ENCODE measurements around the gene SURF6. TPM values are rescaled to one million over a fixed set of nuclear protein-coding genes. Genes with fewer than 3 reads are reported as not detected.
"Not testable (repeated sequence)": the region's sequence is repeated elsewhere in the genome, so short reads cannot be mapped to it uniquely, and the experiment has no call there.

SURF6 gene
- total and polyA plus RNA-seq, 4 donors, result 11.7 to 36.2 (median 25.5) TPM

- no peak for DNase-seq (ENCODE audit: low read depth in 4 of 6, low spot score in 6 of 6)
- no peak overlapping the region for H3K27ac ChIP-seq (ENCODE audit: low read depth, low read length)
- no peak overlapping the region for H3K4me3 ChIP-seq (ENCODE audit: low read depth, low read length)
- H3K9me3 ChIP-seq (ENCODE audit: control insufficient read depth, insufficient read depth, low read length), result no peaks in the 10 kb centered on the region
- 73% methylated on average over 11 of the region's 11 CpGs for WGBS (ENCODE audit: insufficient coverage)
- peaks cover 82% of the 10 kb centered on the region for H3K36me3 ChIP-seq (ENCODE audit: control insufficient read depth, insufficient read depth, low read length)
- peaks cover 15% of the 10 kb centered on the region for H3K4me1 ChIP-seq (ENCODE audit: control insufficient read depth, insufficient read depth, low read length)
- H3K27me3 ChIP-seq (ENCODE audit: control insufficient read depth, insufficient read depth, low read length), result no peaks in the 10 kb centered on the region
Measured at GRCh38 chr9:133342570-133342969, 6.6 kb upstream of the SURF6 start.

DNA sequence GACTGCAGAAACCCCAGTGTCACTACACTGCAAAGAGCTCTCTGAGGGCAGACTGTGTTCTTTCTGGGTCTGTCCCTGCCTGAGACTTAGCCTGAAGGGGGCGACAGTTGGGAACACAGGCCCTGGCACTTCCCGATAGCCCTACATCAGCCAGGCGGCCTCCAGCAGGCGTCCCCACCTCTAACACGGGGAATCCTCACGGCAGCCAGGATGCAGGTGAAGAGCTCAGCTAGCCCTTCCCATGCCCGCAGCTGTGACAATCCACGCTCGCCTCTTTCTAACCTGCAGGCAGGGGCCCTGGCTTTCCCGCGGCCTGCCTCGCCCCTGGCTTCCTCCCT, 6.0 kb upstream of the SURF6 start:
- no peaks in the 10 kb centered on the region for H3K27me3 ChIP-seq (ENCODE audit: control insufficient read depth, insufficient read depth, low read length)
- DNase-seq (ENCODE audit: low read depth in 4 of 6, low spot score in 6 of 6), result no peak
- no peak overlapping the region for H3K4me3 ChIP-seq (ENCODE audit: low read depth, low read length)
- WGBS (ENCODE audit: insufficient coverage), result 64% methylated on average over 12 of the region's 12 CpGs
- H3K27ac ChIP-seq (ENCODE audit: low read depth, low read length), result no peak overlapping the region
- H3K36me3 ChIP-seq (ENCODE audit: control insufficient read depth, insufficient read depth, low read length), result peaks cover 82% of the 10 kb centered on the region
- H3K9me3 ChIP-seq (ENCODE audit: control insufficient read depth, insufficient read depth, low read length), result no peaks in the 10 kb centered on the region
- H3K4me1 ChIP-seq (ENCODE audit: control insufficient read depth, insufficient read depth, low read length), result peaks cover 14% of the 10 kb centered on the region

DNA sequence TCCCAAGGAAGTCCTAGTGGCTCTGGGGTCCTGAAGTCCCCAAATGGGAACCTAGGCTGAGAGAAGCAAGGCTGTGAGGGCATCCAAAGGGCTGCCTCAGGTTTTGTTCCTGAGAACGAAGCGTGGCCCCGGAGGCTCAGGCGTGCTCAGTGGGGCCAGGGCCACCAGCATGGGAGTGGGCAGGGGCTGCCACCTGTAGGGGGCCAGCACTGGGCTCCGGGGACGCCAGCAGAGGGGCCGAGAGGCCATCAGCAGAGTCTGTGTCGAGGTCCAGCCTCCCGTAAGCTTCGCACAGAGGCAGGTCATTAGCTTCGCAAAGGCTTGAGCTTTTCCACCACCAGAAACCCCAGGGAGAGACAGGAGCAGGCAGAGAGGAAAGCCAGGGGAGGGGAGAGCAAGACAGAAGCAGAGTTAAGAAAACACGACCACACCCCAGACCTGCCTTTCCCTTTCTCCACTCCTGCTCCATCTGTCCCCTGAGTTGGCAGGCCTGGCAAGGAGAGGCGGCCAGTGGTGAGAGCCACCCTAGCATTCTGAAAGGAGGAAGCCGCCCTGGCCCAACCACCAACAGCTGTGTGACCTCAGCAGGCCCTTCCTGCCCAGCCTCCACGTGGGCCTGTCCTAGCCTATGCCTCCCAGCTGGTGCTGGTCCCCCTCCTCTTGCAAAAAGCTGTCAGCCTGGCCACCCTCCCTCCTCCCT, 5.5 kb upstream of the SURF6 start:
- Histone ChIP-seq H3K9me3 (ENCODE audit: control insufficient read depth, insufficient read depth, low read length) (no peaks in the 10 kb centered on the region), H3K4me1 (ENCODE audit: control insufficient read depth, insufficient read depth, low read length) (peaks cover 14% of the 10 kb centered on the region), H3K4me3 (ENCODE audit: low read depth, low read length) (no peak overlapping the region), H3K27me3 (ENCODE audit: control insufficient read depth, insufficient read depth, low read length) (no peaks in the 10 kb centered on the region), H3K36me3 (ENCODE audit: control insufficient read depth, insufficient read depth, low read length) (peaks cover 79% of the 10 kb centered on the region), H3K27ac (ENCODE audit: low read depth, low read length) (no peak overlapping the region)
- WGBS (ENCODE audit: insufficient coverage), result 93% methylated on average over 8 of the region's 15 CpGs
- DNase-seq (ENCODE audit: low read depth in 4 of 6, low spot score in 6 of 6), result no peak

DNA sequence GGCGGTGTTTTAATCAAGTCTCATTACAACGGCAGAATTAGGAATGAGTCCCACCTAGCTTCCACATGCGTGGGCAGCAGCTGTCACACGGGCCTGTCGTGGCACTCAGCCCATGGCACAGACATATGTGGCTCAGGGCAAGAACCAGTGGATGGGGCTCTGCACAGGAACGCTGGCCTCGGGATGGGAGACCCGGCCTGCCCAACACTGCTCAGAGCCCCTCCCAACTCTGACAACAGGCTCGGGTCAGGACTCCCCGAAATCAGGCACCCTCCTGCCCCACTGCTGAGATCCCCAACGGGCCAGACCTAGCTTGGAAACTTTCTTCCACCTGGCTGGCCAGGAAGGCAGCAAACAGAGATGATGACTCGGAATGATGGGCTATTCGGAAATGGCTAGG, 4.9 kb upstream of the SURF6 start:
- Histone ChIP-seq H3K4me3 (ENCODE audit: low read depth, low read length) (no peak overlapping the region), H3K27me3 (ENCODE audit: control insufficient read depth, insufficient read depth, low read length) (no peaks in the 10 kb centered on the region), H3K4me1 (ENCODE audit: control insufficient read depth, insufficient read depth, low read length) (peaks cover 11% of the 10 kb centered on the region), H3K9me3 (ENCODE audit: control insufficient read depth, insufficient read depth, low read length) (no peaks in the 10 kb centered on the region), H3K27ac (ENCODE audit: low read depth, low read length) (no peak overlapping the region), H3K36me3 (ENCODE audit: control insufficient read depth, insufficient read depth, low read length) (peaks cover 73% of the 10 kb centered on the region)
- 94% methylated on average over 13 of the region's 13 CpGs for whole genome bisulfite sequencing (ENCODE audit: insufficient coverage)
- DNase-seq (ENCODE audit: low read depth in 4 of 6, low spot score in 6 of 6), result no peak

DNA sequence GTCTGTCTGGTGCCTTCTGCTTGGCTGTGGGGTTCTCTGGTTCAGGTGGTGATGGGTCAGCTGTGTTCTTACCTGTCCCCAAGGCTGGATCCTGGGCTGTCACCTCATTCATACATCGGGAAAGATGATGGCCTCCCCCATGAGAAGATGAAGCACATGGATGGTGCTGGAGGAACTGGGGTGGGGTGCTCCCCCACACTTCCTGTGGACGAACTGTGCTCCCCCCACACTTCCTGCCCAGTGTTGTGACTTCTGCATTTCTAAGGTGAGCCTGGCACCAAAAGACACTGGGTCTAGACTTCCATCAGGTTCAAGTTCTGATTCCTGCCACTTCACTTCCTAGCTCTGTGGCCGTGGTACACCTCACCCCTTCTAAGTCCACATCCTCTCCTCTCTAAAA, 4.3 kb upstream of the SURF6 start:
- Histone ChIP-seq H3K4me1 (ENCODE audit: control insufficient read depth, insufficient read depth, low read length) (peaks cover 12% of the 10 kb centered on the region), H3K27ac (ENCODE audit: low read depth, low read length) (no peak overlapping the region), H3K36me3 (ENCODE audit: control insufficient read depth, insufficient read depth, low read length) (peaks cover 67% of the 10 kb centered on the region), H3K9me3 (ENCODE audit: control insufficient read depth, insufficient read depth, low read length) (no peaks in the 10 kb centered on the region), H3K4me3 (ENCODE audit: low read depth, low read length) (no peak overlapping the region), H3K27me3 (ENCODE audit: control insufficient read depth, insufficient read depth, low read length) (no peaks in the 10 kb centered on the region)
- no peak for DNase-seq (ENCODE audit: low read depth in 4 of 6, low spot score in 6 of 6)
- 100% methylated on average over 1 of the region's 3 CpGs for WGBS (ENCODE audit: insufficient coverage)

GRCh38 chr9:133339641-133340040, 3.7 kb upstream of the SURF6 start:
- H3K36me3 ChIP-seq (ENCODE audit: control insufficient read depth, insufficient read depth, low read length), result peaks cover 61% of the 10 kb centered on the region
- no peak for DNase-seq (ENCODE audit: low read depth in 4 of 6, low spot score in 6 of 6)
- 91% methylated on average over 5 of the region's 5 CpGs for WGBS (ENCODE audit: insufficient coverage)
- no peak overlapping the region for H3K27ac ChIP-seq (ENCODE audit: low read depth, low read length)
- H3K4me1 ChIP-seq (ENCODE audit: control insufficient read depth, insufficient read depth, low read length), result peaks cover 19% of the 10 kb centered on the region
- H3K4me3 ChIP-seq (ENCODE audit: low read depth, low read length), result no peak overlapping the region
- no peaks in the 10 kb centered on the region for H3K27me3 ChIP-seq (ENCODE audit: control insufficient read depth, insufficient read depth, low read length)
- H3K9me3 ChIP-seq (ENCODE audit: control insufficient read depth, insufficient read depth, low read length), result no peaks in the 10 kb centered on the region

- 87% methylated on average over 10 of the region's 11 CpGs for WGBS (ENCODE audit: insufficient coverage)
- H3K27me3 ChIP-seq (ENCODE audit: control insufficient read depth, insufficient read depth, low read length); DNase-seq (ENCODE audit: low read depth in 4 of 6, low spot score in 6 of 6); H3K9me3 ChIP-seq (ENCODE audit: control insufficient read depth, insufficient read depth, low read length); H3K27ac ChIP-seq (ENCODE audit: low read depth, low read length): not testable (repeated sequence)
- Histone ChIP-seq H3K4me3 (ENCODE audit: low read depth, low read length) (peak overlapping the region; percentile 96), H3K4me1 (ENCODE audit: control insufficient read depth, insufficient read depth, low read length) (peaks cover 26% of the 10 kb centered on the region), H3K36me3 (ENCODE audit: control insufficient read depth, insufficient read depth, low read length) (peaks cover 54% of the 10 kb centered on the region)
Measured at GRCh38 chr9:133334888-133335287, 1.1 kb downstream of the SURF6 start.

DNA sequence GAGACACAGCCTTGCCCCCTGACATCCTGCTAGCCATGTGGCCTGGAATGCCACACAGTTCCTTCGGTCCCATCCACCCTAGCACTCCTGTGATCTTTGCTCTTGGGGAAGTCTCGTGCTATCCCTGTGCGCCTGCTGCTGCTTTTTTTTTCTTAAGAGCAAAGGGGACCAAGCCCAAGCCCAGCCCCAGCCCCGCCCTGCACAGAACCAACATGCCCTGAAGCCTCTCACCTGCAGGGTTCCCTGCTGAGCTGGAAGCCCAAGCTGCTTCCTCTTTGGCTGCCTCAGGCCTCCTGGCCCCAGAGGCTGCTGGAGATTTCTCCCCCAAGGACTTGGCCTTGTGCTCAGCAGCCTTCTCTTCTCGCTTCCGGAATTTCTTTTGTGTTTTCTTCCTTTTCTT, 1.8 kb downstream of the SURF6 start:
- H3K4me1 ChIP-seq (ENCODE audit: control insufficient read depth, insufficient read depth, low read length), result peaks cover 26% of the 10 kb centered on the region
- H3K27me3 ChIP-seq (ENCODE audit: control insufficient read depth, insufficient read depth, low read length), result no peaks in the 10 kb centered on the region
- H3K4me3 ChIP-seq (ENCODE audit: low read depth, low read length), result no peak overlapping the region
- no peak overlapping the region for H3K27ac ChIP-seq (ENCODE audit: low read depth, low read length)
- H3K36me3 ChIP-seq (ENCODE audit: control insufficient read depth, insufficient read depth, low read length), result peaks cover 49% of the 10 kb centered on the region
- 85% methylated on average over 6 of the region's 6 CpGs for WGBS (ENCODE audit: insufficient coverage)
- no peak for DNase-seq (ENCODE audit: low read depth in 4 of 6, low spot score in 6 of 6)
- no peaks in the 10 kb centered on the region for H3K9me3 ChIP-seq (ENCODE audit: control insufficient read depth, insufficient read depth, low read length)

DNA sequence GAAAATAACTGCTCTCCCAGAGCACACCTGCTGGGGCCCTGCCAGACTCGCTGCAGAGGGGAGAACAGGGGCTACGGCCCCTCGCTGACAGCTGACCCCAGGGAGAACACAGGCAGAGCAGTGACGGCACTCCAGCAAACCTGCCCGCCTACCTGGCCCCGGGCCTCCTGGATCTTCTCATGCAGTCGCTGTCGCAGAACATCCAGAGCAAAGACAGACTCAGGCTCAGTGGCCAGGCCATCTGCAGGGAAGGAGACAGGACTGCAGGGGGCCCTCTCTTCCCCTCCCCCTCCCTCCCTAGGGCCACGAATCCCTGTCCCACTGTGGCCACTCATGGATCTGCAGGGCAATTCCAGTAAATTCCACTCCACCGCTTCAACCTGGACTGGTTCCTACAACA, 2.4 kb downstream of the SURF6 start:
- no peak overlapping the region for H3K4me3 ChIP-seq (ENCODE audit: low read depth, low read length)
- DNase-seq (ENCODE audit: low read depth in 4 of 6, low spot score in 6 of 6), result no peak
- no peaks in the 10 kb centered on the region for H3K9me3 ChIP-seq (ENCODE audit: control insufficient read depth, insufficient read depth, low read length)
- 94% methylated on average over 10 of the region's 10 CpGs for WGBS (ENCODE audit: insufficient coverage)
- H3K27ac ChIP-seq (ENCODE audit: low read depth, low read length), result no peak overlapping the region
- H3K36me3 ChIP-seq (ENCODE audit: control insufficient read depth, insufficient read depth, low read length), result peaks cover 44% of the 10 kb centered on the region
- peaks cover 26% of the 10 kb centered on the region for H3K4me1 ChIP-seq (ENCODE audit: control insufficient read depth, insufficient read depth, low read length)
- no peaks in the 10 kb centered on the region for H3K27me3 ChIP-seq (ENCODE audit: control insufficient read depth, insufficient read depth, low read length)

DNA sequence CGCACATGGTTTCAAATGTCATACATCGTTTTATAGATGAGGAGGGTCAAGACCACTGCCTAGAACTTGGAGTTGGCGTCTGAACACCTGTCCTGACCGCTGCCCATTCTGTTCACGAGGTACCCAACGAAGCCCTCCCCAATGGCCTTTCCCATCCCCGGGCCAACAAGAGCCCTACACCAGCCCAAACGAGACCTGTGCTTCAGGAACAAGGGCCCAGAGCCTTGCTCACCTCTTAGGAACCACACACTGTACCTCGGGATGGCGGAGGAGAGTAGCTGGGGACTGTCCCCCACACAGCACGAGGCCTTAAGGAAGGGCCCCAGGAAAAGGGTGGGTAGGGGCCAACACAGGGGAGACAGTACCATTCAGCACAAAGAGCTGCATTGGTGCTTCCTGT, 3.0 kb downstream of the SURF6 start:
- peaks cover 26% of the 10 kb centered on the region for H3K4me1 ChIP-seq (ENCODE audit: control insufficient read depth, insufficient read depth, low read length)
- no peaks in the 10 kb centered on the region for H3K27me3 ChIP-seq (ENCODE audit: control insufficient read depth, insufficient read depth, low read length)
- no peak overlapping the region for H3K27ac ChIP-seq (ENCODE audit: low read depth, low read length)
- no peak for DNase-seq (ENCODE audit: low read depth in 4 of 6, low spot score in 6 of 6)
- H3K36me3 ChIP-seq (ENCODE audit: control insufficient read depth, insufficient read depth, low read length), result peaks cover 44% of the 10 kb centered on the region
- H3K4me3 ChIP-seq (ENCODE audit: low read depth, low read length), result no peak overlapping the region
- WGBS (ENCODE audit: insufficient coverage), result 96% methylated on average over 10 of the region's 11 CpGs
- H3K9me3 ChIP-seq (ENCODE audit: control insufficient read depth, insufficient read depth, low read length), result no peaks in the 10 kb centered on the region
